Measurements from ENCODE around the gene IL22RA2.
"Not testable (repeated sequence)": the region's sequence is repeated elsewhere in the genome, so short reads cannot be mapped to it uniquely, and the experiment has no call there.

IL22RA2 gene

DNA sequence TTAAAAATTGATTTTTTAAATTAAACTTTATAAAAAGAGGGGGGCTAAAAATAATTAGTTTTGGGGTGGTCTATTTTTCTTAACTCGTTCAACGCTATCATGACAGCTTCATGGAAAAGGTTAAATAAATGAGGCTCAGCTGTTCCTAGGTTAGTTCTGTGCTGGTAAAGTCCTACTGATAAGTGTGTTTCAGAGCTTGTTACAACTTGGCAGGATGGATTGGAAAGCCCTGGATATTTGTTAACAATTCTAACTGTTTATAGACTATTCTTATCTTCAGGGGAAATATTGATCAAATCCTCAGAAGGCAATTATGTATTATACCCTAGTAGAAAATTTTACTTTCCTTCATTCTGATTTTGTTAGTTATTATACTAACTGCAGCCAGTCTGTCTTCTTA is 50.4 kb downstream of the IL22RA2 start:
- DNase-seq (ENCODE audit: low read depth) = no peak

DNA sequence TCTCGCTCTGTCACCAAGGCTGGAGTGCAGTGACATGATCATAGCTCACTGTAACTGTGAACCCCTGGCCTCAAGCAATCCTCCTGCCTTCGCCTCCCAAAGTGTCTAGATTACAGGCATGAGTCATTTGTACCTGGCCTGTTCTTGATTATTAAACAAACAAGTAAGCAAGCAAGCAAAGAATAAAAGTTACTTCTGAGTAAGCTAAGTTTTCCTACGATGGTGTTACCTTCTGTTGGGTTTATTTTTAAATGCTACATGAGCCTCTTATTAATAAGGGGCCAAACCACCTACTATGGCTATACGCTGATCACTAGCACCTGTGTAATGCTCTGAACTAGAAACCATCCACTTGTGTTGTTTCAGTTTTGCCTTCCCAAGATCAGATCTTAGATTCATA is 50.8 kb downstream of the IL22RA2 start:
- DNase-seq (ENCODE audit: low read depth) = no peak

DNA sequence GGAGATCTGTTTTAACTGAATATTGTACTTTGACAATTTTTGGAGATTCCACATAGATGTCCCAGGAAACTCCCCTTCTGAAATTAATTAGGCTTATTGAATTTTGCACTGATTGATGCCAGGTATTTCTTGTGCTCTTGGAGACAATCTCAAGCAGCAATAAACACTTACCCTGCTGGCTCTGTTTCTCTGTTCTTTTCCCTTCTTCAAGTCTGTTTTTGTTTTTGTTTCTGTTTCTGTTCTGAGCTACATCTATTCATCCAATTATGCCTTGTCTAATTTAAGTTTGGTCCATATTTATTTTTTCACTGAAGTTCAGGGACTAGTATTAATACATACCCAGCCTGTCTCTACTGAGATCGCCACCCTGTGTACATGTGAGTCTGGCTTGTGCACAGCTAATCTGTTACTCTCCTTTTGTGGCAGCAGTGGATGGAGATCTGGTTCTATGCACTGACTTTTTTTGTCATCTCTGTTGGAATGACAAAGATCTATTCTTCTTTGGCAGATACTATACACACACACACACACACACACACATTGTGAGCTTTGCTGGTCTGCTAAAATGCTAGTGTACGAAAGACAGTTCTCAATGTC is 51.9 kb downstream of the IL22RA2 start:
- DNase-seq (ENCODE audit: low read depth) = no peak

DNA sequence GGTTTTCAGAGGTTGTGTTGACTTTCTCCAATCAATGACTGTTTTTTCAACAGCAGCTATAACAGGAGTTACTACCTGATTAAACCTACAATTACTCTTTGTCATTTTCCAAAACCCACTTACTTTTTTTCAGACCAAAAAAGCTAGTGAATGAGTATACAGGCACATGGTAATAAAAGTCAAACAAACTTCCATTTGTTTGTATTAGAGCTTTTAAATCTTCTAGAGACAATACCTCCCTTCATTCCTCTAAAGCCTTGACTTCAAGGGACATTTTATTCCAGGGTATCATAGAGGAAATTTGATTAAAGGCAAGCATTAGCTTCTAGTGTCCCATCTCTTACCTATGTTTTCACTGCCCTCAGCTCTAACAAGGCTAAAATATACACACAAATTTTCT is 52.7 kb downstream of the IL22RA2 start:
- no peak for DNase-seq (ENCODE audit: low read depth)

- DNase-seq (ENCODE audit: low read depth) = peak; percentile 31
Observed at GRCh38 chr6:137119196-137120104, 54.0 kb downstream of the IL22RA2 start.

DNA sequence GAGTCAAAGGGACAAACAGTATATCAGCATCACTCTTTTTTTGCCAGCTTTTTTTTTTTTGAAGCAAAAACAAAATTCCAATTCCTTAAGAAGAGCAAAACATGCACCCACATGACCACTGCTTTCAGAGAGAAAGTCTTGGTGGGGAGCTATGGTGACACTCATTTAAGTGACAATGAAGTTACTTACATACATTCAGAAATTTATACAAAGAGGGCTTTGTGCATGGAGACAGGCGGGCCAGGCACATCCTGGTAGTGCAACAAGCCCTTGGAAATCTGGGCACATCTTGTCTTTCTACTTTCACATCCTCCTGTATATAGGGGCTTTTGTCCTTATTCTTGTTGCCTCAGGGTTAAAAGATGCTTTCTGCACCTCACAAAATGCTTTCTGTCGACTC is 55.9 kb downstream of the IL22RA2 start:
- DNase-seq (ENCODE audit: low read depth) = no peak

DNA sequence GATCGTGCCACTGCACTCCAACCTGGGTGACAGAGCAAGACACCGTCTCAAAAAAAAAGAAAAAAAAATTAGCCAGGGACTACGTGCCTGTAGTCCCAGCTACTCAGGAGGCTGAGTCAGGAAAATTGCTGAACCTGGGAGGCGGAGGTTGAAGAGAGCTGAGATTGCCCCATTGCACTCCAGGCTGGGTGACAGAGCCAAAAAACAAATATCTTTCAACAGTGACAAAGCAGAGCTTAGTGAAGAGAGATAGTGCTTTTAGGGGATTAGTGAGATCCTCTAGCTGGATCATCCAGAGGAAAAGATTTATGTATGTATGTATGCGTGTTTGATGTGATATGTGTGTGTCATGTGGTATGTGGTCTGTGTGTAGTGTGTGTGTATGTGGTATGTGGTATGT is 56.6 kb downstream of the IL22RA2 start:
- no peak for DNase-seq (ENCODE audit: low read depth)

GRCh38 chr6:137115658-137116057 is 57.8 kb downstream of the IL22RA2 start:
- DNase-seq (ENCODE audit: low read depth) = no peak

DNA sequence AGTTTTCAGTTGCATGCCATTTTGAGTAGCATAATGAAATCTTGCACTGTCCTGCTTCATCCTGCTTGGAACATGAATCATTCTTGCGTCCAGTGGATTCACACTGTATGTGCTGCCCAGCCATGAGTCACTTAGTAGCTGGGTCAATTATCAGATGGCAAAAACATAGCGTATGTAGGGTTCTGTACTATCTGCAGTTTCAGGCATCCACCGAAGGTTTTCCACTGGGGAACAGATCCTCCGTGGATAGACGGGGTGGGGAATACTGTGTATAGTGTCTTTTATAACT is 61.4 kb downstream of the IL22RA2 start:
- peak; percentile 75 for DNase-seq (ENCODE audit: low read depth)

DNA sequence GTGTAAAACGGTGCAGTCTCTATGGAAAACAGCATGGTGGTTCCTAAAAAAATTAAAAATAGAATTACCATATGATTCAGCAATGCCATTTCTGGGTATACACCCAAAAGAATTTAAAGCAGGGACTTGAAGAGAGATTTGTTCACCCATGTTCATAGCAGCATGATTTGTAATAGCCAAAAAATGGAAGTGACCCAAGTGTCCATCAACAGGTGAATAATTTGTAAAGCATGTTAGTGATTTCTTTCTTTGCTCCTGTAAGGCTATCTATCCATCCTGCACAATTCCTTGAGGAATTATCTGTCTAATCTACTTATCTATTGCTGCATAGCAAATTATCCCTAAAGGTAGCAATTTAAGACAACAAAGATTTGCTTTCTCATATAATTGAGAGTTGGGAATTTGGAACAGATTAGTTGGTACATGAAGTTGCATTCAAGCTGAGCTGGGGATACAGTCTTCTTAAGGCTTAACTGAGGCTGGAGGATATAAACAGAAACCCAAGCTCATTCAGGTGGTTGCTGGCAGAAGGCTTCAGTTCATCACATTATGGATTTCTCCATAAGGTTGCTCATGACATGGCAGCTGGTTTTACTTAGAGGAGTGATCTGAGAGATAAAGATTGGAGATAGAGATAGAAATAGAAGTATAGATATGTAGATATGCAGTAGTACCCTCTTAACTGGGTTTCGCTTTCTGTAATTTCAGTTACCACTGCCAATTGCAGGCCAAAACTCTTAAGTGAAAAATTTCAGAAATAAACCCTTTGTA is 62.0 kb downstream of the IL22RA2 start:
- DNase-seq (ENCODE audit: low read depth) = no peak

DNA sequence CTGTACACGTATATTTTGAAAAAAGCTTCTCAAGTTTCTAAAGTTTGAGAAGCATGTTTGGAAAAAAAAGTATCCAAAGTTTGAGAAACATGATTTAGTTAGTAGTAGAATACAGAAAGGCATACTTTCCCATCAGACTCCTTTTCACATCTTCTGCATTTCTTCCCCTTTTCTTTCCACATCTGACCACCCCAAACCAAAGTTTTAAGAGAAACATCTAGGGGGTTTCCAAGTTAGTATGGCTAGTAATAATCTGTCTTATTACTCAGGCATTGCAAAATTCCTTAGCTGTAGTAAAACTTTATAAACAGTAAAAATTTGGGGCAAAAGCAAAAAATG is 65.7 kb downstream of the IL22RA2 start:
- DNase-seq (ENCODE audit: low read depth) = no peak

- not testable (repeated sequence) for DNase-seq (ENCODE audit: low read depth)
Observed at GRCh38 chr6:137107047-137107766, 66.2 kb downstream of the IL22RA2 start.

DNA sequence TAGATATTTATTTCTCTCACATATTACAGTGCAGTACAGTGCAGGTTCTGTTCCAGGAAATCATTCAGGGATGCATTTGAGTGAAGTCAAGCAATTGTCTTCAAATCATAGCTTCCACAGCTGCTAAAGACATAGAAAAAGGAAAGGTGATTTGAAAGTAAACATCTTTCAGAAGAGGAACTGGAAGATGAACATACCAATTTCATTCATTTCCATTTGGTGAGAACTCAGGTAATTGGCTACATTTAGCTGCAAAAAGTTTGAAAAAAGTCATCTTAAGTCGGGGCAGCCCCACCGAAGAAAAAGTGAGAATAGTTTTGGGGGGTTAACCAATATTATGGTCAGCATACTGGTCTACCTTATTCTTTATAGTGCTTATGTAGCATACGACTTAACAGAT is 67.3 kb downstream of the IL22RA2 start:
- DNase-seq (ENCODE audit: low read depth) = no peak

DNA sequence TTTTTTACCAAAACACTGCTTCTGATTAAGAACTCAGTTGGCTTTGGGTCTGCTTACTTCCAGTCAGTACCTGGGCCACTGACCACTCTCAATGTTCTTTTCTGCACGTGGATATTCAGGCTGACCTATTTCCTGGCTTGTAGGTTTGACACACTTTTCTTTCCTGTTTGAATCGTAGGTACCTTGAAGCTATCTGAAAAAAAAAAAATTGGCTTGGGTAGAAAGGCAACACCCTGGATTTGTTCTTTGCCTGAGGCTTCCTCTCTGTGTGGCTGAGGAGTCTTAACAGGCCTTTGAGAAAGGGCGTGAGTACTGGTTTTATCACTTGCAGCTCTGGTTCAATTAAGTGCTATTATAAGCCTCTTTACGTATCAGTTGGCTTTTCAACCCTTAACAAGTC is 68.1 kb downstream of the IL22RA2 start:
- DNase-seq (ENCODE audit: low read depth) = no peak

GRCh38 chr6:137104926-137105325 is 68.5 kb downstream of the IL22RA2 start:
- DNase-seq (ENCODE audit: low read depth) = no peak

DNA sequence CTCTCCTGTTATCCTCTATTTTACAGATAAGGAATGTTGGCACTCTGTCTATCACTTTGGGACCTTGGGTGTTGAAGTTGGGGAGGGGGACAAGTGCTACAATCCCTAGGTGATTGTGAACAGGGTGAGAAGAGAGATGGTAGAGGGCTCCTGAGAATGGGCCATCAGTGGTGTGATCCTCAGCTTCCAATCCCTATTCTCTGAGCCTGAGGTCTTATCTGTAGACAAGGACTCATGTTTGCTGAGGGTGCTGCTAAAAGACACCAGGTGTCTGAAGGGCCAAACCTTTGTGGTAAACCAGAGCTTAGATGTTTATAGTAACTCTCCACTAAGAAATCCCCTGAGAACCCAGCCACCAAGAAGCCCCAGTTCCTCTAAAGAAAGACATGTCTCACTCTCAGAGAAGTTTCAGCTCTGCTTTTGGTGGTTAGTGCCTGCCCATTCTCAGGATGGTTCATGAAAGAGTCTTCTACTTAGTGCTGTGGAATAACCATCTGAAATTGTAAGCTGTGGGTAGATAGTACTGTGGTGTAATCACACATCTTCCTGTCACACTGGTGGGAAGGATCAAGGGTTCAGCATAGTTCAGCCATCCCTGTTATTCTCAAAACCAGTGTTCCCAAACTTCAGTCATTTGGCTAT is 70.5 kb downstream of the IL22RA2 start:
- DNase-seq (ENCODE audit: low read depth) = no peak

DNA sequence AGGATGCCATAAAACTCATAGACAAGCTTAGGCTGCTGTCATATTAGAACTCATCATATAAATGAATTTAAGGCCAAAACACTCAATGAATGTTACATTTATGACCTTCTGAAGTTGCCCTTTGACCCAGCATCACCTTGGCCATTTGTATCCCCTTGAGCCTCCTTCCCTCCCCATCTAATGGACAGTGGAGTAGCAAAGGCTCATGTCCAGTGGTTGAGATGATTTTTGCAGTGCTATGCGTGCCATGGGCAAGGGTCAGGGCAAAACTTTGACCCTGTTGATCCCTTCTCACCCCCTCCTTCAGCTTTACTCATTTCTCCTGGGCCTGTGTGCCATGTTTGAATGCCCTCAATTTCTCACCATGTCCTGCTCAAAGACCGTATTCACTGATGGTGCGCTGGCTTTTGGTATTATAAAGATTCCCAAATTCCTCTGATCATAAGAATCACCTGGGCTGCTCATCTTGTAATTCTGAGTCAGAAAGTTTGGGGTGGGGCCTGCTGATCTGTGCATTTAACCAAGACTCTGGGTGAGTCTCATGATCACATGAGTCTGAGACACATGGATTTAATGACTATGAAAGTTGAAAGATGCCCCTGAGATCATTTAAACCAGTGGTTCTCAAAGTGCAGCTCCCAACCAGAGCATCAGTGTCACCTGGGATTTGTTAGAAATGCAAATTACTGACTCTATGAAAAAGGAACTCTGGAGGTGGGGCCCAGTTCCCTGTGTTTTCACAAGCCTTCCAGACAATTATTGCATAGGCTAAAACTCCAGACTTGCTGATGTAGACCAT is 71.2 kb downstream of the IL22RA2 start:
- DNase-seq (ENCODE audit: low read depth) = no peak

- DNase-seq (ENCODE audit: low read depth) = no peak
Observed at GRCh38 chr6:137099689-137100403, 73.6 kb downstream of the IL22RA2 start.

- DNase-seq (ENCODE audit: low read depth) = no peak
Observed at GRCh38 chr6:137097526-137097925, 75.9 kb downstream of the IL22RA2 start.

GRCh38 chr6:137097057-137097456 is 76.4 kb downstream of the IL22RA2 start:
- DNase-seq (ENCODE audit: low read depth) = no peak

Measured in amniotic epithelial cell (primary cell).